Embryonic facial prominence (tissue), 1 donor: ENCODE data around the gene SPRYD3.
"Not testable (repeated sequence)": the region's sequence is repeated elsewhere in the genome, so short reads cannot be mapped to it uniquely, and the experiment has no call there.

ENCODE experiments used
- DNase-seq: peaks from one replicate; pipeline ENCODE4 v3.0.0-alpha.2; 2016; ENCODE audit errors: extremely low spot score

SPRYD3 gene

GRCh38 chr12:53101931-53102781, 23.0 kb upstream of the SPRYD3 start:
- no peak for DNase-seq

- no peak for DNase-seq
These were observed 22.1 kb upstream of the SPRYD3 start for GRCh38 chr12:53101266-53101665.

- DNase-seq, result no peak
These were observed 21.4 kb upstream of the SPRYD3 start for GRCh38 chr12:53100466-53101151.

- peak; percentile 79 for DNase-seq
These were observed 20.1 kb upstream of the SPRYD3 start for GRCh38 chr12:53099071-53099882.

GRCh38 chr12:53098354-53098981, 19.3 kb upstream of the SPRYD3 start:
- DNase-seq, result no peak

- no peak for DNase-seq
These were observed 18.6 kb upstream of the SPRYD3 start, which contains the start of gene IGFBP6 for GRCh38 chr12:53097564-53098353. TSS of gene IGFBP6 (plus strand) at chr12:53097667. CDS start at chr12:53097718, 51 bp downstream.

- DNase-seq, result peak; percentile 28
These were observed 18.0 kb upstream of the SPRYD3 start for GRCh38 chr12:53097207-53097563.

- no peak for DNase-seq
These were observed 17.6 kb upstream of the SPRYD3 start for GRCh38 chr12:53096759-53097158.

GRCh38 chr12:53096089-53096741, 17.0 kb upstream of the SPRYD3 start:
- DNase-seq, result no peak

- not testable (repeated sequence) for DNase-seq
These were observed 16.4 kb upstream of the SPRYD3 start for GRCh38 chr12:53095596-53095895.

GRCh38 chr12:53094796-53095595, 15.8 kb upstream of the SPRYD3 start:
- DNase-seq, result not testable (repeated sequence)

- DNase-seq, result no peak
These were observed 15.2 kb upstream of the SPRYD3 start for GRCh38 chr12:53094394-53094787.

- DNase-seq, result no peak
These were observed 14.7 kb upstream of the SPRYD3 start for GRCh38 chr12:53093777-53094393.

GRCh38 chr12:53091756-53092155, 12.6 kb upstream of the SPRYD3 start:
- no peak for DNase-seq

- no peak for DNase-seq
These were observed 11.4 kb upstream of the SPRYD3 start for GRCh38 chr12:53090554-53090953.

- no peak for DNase-seq
These were observed 10.9 kb upstream of the SPRYD3 start for GRCh38 chr12:53090105-53090504.

- no peak for DNase-seq
These were observed 7.2 kb upstream of the SPRYD3 start for GRCh38 chr12:53086361-53086760.

GRCh38 chr12:53082637-53083175, 3.5 kb upstream of the SPRYD3 start:
- DNase-seq, result no peak
